NCI-H2227 treated with DMSO at 0.1 percent for 48 hours (cell line): ENCODE measurements around the gene MILR1.
A peak's percentile ranks its signal among the peaks of the same experiment; 100 is the strongest.
"Not testable (repeated sequence)": the region's sequence is repeated elsewhere in the genome, so short reads cannot be mapped to it uniquely, and the experiment has no call there.

Experiments
- DNase-seq: peaks from one replicate; lab custom pipeline; 2025; lab: John Stamatoyannopoulos, UW

Gene MILR1

DNA sequence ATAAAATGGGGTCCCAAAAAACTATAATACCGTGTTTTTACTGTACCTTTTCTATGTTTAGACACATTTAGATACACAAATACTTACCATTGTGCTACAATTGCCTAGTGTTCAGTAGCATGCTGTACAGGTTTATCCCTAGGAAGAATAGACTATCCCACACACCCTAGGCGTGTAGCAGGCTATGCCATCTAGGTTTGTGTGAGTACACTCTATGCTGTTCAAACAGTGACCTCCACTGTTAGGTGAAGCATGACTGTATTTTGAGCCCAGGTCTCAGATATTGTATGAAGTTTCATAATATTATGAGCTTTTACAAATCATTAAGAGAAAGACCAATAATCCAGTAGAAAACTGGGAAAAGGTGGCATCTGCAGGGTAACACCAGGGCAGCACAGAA lies 23.6 kb downstream of the MILR1 start:
- DNase-seq = no peak

DNA sequence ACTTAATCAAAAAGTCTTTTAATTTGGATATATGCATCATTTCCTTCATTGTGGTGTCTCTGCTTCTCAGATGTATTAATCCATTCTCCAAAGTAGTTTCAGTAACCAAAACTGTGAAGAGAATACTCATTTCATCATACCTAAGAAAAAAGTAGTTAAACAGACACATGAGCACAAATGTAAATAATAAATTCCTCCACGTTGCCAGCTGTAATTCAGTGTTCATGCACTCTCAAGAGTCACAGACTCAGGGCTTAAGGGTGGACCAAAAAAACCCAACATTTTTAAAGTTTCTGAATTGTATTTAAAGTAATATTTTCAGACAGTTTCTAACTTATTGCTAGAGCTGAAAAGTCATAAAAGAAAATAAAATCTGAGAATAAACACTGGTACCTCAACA lies 28.9 kb downstream of the MILR1 start:
- DNase-seq = no peak

DNA sequence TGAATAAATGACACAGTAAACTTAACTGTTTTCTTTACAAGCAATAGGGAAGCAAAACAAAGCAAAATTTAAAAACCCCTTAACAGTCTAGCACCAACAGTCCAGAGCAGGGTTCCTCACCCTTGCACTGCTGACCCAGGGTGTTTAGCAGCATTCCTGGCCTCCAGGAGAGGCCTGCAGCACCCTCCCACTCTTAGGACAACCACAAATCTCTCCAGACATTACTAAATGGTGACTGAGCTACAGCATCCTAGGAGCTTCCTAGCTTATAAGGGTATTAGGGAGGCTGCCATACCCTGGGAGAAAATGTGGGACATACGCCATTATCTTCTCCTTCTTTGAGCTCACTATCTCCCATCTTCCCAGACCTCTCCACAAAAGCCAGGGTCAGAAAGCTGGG lies 32.0 kb downstream of the MILR1 start:
- no peak for DNase-seq

DNA sequence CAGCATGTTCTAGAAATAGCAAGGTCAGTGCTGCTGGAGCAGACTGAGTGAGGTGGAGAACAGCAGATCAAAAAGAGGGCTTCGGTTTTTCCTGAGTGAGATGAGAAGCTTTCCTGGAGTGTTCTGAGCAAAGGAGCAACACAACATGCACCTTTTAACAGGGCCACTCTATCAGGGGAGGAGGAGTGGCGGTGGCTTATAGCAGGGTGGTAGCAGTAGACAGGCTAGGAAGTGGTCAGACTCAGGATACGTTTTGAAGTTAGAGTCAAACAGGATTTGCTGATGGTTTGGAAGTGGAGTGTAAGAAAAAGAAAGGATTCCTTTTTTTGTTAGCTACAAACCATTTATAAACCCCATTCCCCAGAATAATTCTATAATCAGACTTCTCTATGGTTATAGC lies 35.5 kb downstream of the MILR1 start:
- DNase-seq = no peak

DNA sequence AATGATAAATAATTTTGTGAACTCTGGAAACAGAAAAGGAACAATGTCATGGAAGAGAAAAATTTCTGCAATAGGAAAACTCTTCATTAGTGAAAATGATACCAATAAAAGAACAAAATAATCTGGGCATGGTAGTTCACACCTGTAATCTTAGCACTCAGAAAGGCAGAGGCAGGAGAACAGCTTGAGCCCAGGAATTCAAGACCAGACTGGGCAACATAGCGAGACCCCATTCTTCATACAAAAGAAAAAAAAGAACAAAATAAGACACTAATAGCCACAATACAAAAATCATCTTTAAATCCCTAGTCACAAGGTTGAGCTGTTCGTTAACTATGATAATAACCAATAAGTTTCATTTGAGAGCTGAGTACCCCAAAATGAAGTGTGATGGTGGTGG lies 39.4 kb downstream of the MILR1 start:
- no peak for DNase-seq

DNA sequence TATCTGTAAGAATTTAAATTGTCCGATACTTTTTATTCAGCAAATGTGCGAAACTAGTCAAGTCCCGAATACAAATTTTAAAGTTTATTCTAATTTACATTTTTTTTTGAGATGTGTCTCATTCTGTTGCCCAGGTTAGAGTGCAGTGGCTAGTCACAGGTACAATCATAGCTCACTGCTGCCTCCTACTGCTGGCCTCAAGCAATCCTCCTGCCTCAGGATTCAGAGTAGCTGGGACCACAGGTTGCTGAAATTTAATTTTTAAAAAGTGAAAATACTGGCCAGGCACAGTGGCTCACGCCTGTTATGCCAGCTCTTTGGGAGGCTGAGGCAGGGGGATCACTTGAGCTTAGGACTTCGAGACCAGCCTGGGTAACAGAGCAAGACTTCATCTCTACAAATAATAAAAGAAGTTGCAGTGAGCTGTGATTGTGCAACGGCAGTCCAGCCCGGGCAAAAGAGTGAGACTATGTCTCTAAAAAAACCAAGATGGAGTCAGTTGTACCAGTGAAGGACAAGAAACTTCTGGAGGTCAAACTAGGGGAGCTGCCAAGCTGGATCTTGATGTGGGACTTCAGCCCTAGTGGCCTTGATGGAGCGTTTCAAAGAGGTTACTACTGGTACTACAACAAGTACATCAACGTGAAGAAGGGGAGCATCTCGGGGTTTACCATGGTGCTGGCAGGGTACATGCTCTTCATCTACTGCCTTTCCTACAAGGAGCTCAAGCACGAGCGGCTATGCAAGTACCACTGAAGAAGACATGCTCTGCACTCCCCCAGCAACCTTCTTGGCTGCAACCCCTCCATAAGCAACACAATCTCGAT lies 42.3 kb downstream of the MILR1 start:
- no peak for DNase-seq

DNA sequence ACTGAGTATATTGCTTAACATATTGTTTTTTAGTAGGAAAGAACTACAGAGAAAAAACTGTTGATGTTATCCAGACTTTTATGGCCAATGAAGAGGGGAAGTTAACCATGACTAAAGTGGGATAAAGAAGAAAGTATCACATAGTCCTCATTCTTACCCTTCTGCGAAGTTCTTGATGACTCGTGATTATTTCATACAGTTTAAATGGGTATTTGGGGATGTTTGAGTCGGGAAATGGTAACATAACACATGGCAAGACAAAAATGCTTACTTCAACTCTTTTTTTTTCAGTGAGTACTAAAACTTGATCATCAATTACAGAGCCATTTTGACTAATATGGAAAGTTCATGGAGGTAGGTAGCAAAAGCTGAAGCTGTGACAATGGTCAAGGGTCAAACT lies 43.1 kb downstream of the MILR1 start:
- no peak for DNase-seq

DNA sequence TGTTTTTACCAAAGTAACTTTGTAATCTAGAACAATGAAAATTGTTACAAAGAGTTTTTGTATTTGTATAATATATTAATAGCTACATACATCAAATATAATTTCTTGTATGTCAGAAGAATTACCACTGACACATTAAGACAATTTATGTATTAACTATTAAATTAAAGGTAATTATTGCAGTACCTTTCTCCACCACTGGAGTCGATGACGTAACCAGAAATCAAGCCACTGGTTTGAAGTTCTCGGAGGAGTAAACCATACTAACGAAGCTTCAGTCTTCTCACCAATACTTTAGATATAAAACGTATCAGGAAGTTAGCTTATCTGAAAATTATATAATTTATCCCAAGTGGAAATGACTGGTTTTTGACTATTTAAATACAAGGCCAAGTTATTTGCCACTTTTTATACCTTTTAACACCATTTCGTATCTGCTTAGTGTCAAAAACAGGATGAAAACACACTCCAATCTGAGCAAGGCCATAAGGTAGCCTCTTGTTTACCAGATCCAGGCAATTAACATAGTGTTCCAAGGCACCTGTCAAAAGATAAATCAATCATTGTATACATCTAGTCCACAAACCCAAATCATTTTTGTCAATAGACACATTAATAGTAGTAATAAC lies 43.7 kb downstream of the MILR1 start:
- no peak for DNase-seq

DNA sequence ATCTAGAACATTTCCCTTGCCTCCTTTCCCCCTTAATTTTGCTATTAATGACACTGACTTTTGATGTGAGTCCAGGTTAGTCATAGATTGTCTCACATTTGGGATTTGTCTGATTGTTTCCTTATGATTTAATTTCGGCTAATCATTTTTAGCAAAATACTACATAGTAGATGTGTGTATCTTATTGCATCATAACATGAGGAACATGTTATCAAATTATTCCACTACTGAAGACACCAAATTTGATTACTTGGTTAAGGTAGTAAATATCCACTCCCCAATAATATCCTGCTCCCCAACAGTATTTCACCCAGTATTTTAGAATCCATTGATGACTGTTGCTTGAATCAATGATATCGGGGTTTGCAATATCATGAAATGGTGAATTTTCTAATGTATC lies 45.2 kb downstream of the MILR1 start:
- no peak for DNase-seq

DNA sequence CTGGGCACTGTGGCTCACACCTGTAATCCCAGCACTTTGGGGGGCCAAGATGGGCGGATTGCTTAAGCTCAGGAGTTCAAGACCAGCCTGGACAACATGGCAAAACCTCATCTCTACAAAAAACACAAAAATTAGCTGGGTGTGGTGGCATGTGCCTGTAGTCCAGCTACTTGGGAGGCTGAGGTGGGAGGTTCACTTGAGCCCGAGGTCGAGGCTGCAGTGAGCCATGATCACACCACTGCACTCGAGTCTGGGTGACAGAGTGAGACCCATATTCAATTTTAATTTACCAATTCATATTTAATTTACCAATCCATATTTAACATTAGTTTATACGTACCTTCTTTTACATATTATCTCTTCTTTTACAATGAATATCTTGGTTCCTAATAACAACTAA lies 46.4 kb downstream of the MILR1 start:
- DNase-seq = not testable (repeated sequence)

DNA sequence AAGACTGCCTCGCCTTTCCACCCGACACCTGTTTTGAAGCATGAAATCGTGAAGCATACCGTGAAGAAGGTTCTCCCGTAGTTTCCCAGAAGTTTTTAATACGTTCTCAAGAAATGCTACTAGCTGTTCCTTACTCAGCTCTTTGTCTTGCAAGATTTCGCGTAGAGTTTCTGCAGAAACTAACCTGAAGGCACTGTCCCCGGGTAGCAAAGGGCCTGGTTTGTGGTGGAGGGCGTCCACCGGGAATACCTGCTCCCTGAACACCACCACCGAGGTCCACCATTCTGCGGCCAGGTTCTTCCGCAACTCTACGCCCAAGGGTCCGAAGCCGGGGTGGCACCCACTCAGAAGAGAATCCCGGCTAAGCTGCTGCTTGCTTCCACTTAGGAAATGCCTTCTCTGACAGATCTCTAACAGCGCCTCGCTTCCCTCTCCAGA lies 47.5 kb downstream of the MILR1 start:
- no peak for DNase-seq

DNA sequence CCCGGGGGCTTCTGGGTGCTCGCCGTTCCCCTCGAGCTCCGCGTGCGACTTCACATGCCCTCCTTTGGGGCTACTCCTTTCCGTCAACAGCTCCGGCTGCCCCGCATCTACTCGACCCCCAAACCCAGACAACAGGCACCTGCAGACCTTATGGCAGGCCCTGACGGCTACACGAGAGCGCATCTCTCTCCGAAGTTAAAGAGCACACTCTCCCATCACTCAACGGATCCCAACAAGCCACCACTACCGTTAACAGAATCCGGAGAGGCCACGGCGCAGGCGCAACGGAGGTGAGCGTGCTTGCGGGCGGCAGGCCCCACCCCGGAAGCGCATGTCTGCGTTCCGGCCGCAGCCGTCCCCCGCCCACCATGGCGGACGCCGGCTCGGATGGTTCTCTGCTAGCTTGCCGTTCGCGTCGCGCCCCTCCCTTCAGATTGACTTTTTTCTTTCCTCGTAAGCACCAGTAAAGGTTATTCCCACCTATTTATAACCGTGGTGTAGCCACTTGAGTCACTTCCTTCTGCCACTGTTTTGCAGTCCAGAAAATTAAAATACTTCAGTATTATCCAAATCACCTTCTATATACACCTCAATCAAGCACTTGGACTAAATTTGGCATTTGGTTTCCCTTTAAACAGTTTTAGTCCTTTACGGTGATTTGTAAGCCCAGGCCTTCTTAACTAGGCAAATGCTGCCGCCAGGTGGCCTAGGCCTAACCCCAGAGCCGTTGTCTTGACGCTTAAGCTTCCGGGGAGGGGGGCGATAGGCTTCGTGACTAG lies 48.1 kb downstream of the MILR1 start, which contains the start of gene POLG2:
TSS of gene POLG2 (minus strand) at position 269 of the 779 bp plus-strand sequence. CDS start at position 183, 86 bp downstream.
- DNase-seq = peak; percentile 94

DNA sequence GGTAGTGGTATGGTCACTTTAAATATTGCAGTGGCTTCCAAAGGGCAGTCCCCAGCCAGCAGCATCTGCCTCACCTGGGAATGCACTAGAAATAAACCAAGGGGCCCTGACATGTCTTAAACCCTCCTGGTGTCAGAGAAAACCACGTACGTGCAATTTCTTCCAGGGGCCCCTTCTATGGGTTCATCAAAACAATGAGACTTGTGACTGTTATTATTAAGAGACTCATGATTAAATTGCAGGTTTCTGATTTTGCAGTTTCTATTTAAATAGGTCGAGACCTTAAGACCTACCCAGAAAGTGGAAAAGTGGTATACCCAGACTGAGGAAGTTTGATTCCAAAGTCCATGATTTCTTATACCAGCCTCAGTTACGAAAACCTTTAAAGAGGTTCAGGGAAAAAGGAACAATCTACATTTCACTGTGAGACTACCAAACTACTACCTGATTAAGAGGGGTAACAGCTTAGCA lies 48.7 kb downstream of the MILR1 start:
- DNase-seq = no peak

DNA sequence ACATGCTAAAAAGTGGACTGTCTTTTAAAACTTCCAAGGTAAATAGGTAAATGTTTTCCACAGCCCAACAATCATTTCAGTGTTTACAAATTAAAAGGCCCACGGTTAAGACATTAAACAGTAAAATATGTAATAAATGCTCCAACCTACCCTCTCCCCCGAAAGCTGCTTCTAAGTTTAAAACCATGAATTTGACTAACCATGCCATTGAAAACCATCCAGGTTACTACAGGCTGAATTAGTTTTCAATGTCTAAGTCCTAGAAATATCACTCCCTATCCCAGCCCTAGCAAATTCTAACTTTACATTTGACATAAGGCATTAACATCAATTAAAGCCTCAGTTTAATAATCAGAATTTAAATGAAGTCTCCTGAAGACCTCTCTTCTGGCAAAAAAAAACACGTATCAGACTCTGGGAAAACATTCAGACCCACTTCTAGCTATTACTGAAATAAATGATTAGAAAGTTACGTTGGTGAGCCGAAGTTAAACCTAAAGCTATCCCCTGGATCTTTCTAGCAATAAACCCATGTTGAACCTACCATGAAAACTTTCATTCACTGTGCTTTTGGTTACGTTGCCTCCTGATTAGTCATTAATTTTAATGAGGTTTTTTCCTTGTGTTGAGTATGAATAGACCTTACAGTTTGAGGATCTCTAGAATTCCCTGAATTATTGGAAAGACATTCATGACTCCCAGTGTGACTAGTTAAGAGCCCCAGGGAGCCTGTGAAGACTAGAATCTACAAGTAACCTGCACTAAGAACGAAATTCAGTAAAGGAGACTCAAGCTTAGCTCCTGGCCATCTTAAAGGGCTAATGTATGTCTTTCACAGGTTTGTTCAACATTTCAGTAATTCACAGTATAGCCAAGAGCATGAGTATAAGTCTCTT lies 49.6 kb downstream of the MILR1 start:
- DNase-seq = no peak

DNA sequence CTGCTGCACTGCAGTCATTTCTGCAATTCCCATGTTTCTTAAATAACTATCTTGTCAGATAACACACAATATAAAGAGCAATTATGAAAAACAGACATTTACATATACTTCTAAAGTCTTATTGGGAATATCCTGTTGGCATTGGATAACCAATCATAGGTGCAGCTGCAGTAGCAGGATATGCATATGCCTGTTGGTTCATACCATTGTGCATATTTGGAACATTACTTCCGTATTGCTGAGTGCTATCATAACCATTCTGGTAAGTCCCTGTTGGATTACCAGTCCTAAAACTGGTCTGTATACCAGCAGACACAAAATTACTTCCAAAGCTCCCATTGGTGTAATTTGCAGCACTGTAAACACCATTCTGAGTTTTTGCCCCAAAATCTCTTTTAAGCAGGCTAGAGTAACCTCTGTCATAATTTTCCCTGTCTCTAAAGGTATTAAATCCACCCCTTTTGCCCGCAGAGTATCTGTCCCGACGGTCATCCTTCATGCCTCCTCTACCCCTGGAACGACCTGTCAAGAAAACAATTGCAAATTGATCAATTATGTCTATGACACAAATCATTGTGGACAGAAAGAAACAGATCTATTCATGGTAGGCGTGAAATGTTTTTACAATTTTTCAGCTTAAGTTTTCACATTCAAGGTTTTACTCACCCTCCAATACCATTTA lies 51.0 kb downstream of the MILR1 start:
- DNase-seq = no peak

DNA sequence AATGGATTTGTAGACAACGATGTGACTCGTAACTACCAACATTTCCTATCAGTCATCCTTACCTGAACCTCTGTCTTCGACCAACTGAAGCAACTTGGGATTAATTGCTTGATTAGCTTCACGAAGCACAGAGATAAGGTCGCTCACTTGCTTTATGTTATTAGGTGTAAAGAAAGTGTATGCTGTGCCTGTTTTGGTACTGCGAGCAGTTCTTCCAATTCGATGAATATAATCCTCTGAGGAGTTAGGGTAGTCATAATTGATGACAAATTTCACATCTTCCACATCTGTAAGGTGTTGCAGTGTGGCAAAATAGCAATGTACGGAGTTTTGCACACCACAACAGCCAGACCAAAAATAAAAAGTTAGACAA lies 51.6 kb downstream of the MILR1 start:
- no peak for DNase-seq

DNA sequence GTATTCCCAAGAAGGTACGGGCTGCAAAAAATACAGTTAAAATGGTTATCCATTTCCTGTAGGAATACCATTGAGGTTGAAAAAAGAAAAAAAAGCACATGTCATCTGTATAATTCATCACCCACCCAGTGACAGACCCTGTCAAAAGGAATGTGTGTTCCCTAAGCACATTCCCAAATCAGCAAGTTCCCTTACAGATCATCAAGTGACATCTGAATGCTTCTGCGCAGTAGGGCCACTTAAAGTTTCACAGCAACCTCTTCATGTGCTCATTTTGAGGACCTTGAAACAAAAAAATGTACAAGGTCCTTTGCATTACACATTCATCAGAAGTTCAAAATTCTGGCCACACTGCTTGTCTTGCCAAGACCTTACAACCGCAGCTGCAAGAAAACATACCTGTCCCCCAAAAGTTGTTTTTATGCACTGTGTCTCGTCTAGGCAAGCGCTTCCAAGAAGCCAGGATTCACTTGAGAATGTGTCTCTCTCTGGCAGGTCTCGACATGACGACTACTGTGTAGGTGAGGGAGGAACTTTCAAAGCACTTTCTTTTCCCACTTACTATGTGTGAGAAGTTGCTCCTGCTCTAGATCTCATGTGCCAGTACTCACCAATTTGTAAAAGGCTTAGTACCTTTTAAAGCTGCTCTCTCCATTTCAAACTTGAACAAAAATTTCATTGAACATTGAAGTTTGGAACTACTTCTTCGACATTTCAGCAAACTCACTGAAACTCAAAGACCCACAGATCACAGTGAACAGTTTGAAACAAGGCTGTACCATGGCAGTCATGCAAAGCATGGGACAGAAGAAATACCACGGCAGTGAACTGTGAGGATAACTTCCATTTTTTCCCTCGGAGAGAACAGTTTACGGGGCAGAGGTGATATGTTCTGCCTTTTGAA lies 52.2 kb downstream of the MILR1 start:
- no peak for DNase-seq

DNA sequence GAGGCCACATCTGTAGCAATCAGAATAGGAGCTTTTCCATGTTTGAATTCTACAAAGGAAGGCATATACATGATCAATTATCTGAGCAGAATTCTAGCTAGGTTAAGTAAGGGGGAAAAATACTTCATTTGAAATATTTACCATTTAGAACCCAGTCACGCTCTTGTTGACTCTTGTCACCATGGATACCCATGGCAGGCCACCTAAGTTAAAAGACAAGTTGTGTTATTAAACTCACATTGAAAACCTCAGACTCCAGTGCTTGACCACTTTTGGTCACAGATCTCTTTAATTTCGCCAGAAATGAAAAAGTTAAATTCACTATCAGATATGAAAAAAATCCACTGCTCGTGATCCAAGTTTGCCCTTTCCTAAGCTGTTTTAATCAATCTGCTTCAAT lies 53.1 kb downstream of the MILR1 start:
- DNase-seq = no peak

DNA sequence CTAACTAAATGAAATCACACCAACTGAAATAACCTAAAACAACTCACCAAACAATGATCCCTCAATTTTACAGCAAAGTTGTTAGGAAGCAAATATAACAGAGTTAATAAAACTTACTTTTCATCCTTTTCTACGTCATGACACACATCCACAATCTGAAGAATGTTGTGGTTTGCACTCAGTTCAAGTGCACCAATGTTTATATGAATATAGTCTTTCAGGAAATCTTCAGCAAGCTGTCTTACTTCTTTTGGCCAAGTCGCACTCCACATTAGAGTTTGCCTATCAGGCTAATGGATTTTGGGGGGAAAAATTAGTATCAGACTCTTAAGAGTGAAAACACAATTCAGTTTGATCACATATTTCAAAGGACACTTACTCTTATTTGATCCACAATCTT lies 53.9 kb downstream of the MILR1 start:
- no peak for DNase-seq

DNA sequence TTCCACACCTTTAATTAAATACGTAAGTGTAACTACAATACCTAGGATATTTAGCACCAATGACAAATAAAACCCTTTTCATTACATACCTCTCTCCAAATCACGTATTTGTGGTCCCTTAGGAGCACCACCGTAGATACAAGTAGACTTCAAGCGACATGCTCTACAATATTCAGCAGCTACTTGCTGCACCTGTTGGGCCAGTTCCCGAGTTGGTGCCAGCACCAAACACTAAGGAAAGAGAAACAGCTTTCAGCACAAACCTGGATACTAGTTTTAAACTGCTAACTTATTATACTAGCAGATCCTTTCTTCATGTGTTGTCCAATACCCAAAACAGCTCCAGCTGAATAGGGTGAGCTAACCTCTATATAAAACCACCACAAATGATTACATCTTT lies 54.4 kb downstream of the MILR1 start:
- no peak for DNase-seq
